Mesodermal cell (in vitro differentiated cells): ENCODE results near the gene VWA5B2.

Experiments used
- H3K27ac ChIP-seq: 2 replicates; pipeline ENCODE4 v1.7.0; 2013; ENCODE audit warnings: mild to moderate bottlenecking, low read depth, low read length, moderate library complexity; ENCODE audit not compliant: severe bottlenecking
- H3K36me3 ChIP-seq: 2 replicates; pipeline ENCODE4 v1.7.1; 2013; ENCODE audit warnings: mild to moderate bottlenecking, low read length, moderate library complexity; ENCODE audit not compliant: control insufficient read depth, insufficient read depth
- H3K4me1 ChIP-seq: one replicate; pipeline ENCODE4 v1.7.1; 2013; ENCODE audit warnings: mild to moderate bottlenecking, low read length; ENCODE audit not compliant: insufficient read depth, control insufficient read depth, poor library complexity, severe bottlenecking
- H3K4me3 ChIP-seq: 2 replicates; pipeline ENCODE4 v1.7.0; 2013; ENCODE audit warnings: low read length, control low read depth, mild to moderate bottlenecking; ENCODE audit not compliant: insufficient read depth, poor library complexity, severe bottlenecking; ENCODE audit errors: extremely low read depth
- H3K9me3 ChIP-seq: 2 replicates; pipeline ENCODE4 v1.7.1; 2013; ENCODE audit warnings: mild to moderate bottlenecking, low read length, moderate library complexity; ENCODE audit not compliant: control insufficient read depth
- WGBS, 2 experiments: methylation state at CpG; one replicate each; pipeline ENCODE4 v1.1.5; 2013; ENCODE audit warnings: missing lambda C conversion rate in 2 of 2; ENCODE audit not compliant: insufficient coverage in 2 of 2; 5-methylcytosine and 5-hydroxymethylcytosine counted together

The VWA5B2 gene

GRCh38 chr3:184277366-184277765 lies 48.0 kb downstream of the VWA5B2 start:
- H3K27ac ChIP-seq, result no peak overlapping the region
- no peak overlapping the region for H3K4me3 ChIP-seq
- WGBS, 2 experiments, result 80 to 98% methylated on average over 6 of the region's 6 CpGs
- no peaks in the 10 kb centered on the region for H3K36me3 ChIP-seq
- no peaks in the 10 kb centered on the region for H3K9me3 ChIP-seq
- H3K4me1 ChIP-seq, result no peaks in the 10 kb centered on the region

GRCh38 chr3:184282941-184283340 lies 53.6 kb downstream of the VWA5B2 start:
- H3K4me1 ChIP-seq, result no peaks in the 10 kb centered on the region
- no peak overlapping the region for H3K4me3 ChIP-seq
- no peak overlapping the region for H3K27ac ChIP-seq
- no peaks in the 10 kb centered on the region for H3K9me3 ChIP-seq
- WGBS, 2 experiments, result 85% methylated on average over 2 of the region's 4 CpGs; no CpG with 5 or more reads in 1 of the 2 experiments
- H3K36me3 ChIP-seq, result no peaks in the 10 kb centered on the region

- Histone ChIP-seq H3K9me3 (no peaks in the 10 kb centered on the region), H3K4me1 (no peaks in the 10 kb centered on the region), H3K4me3 (no peak overlapping the region), H3K36me3 (no peaks in the 10 kb centered on the region), H3K27ac (no peak overlapping the region)
- 95% methylated on average over 4 to 8 of the region's 8 CpGs for WGBS, 2 experiments
Measured at GRCh38 chr3:184283681-184284080, 54.3 kb downstream of the VWA5B2 start.

GRCh38 chr3:184284696-184285095 lies 55.3 kb downstream of the VWA5B2 start:
- WGBS, 2 experiments, result 5 to 12% methylated on average over 4 of the region's 4 CpGs
- Histone ChIP-seq H3K27ac (no peak overlapping the region), H3K4me3 (no peak overlapping the region), H3K9me3 (no peaks in the 10 kb centered on the region), H3K36me3 (no peaks in the 10 kb centered on the region), H3K4me1 (no peaks in the 10 kb centered on the region)

GRCh38 chr3:184289426-184289938 lies 60.1 kb downstream of the VWA5B2 start:
- no peaks in the 10 kb centered on the region for H3K36me3 ChIP-seq
- 23% methylated on average over 6 to 7 of the region's 10 CpGs for WGBS, 2 experiments
- no peak overlapping the region for H3K4me3 ChIP-seq
- no peaks in the 10 kb centered on the region for H3K9me3 ChIP-seq
- H3K4me1 ChIP-seq, result no peaks in the 10 kb centered on the region
- H3K27ac ChIP-seq, result no peak overlapping the region

- H3K4me3 ChIP-seq, result no peak overlapping the region
- WGBS, 2 experiments, result 89% methylated on average over 3 to 9 of the region's 10 CpGs
- no peaks in the 10 kb centered on the region for H3K36me3 ChIP-seq
- no peaks in the 10 kb centered on the region for H3K4me1 ChIP-seq
- no peak overlapping the region for H3K27ac ChIP-seq
- no peaks in the 10 kb centered on the region for H3K9me3 ChIP-seq
Measured at GRCh38 chr3:184290331-184290730, 60.9 kb downstream of the VWA5B2 start.

GRCh38 chr3:184291044-184291737 lies 61.8 kb downstream of the VWA5B2 start:
- WGBS, 2 experiments, result 87 to 90% methylated on average over 18 to 20 of the region's 22 CpGs
- no peaks in the 10 kb centered on the region for H3K4me1 ChIP-seq
- H3K36me3 ChIP-seq, result no peaks in the 10 kb centered on the region

More at GRCh38 chr3:184291044-184291737, 61.8 kb downstream of the VWA5B2 start:
- Histone ChIP-seq H3K27ac (no peak overlapping the region), H3K9me3 (no peaks in the 10 kb centered on the region), H3K4me3 (no peak overlapping the region)
